Smooth muscle cell (in vitro differentiated cells): ENCODE measurements around the gene LGALS3BP. TPM values are rescaled to one million over a fixed set of nuclear protein-coding genes. Genes with fewer than 3 reads are reported as not detected.

Source experiments
- DNase-seq: peaks from one replicate; lab custom pipeline; 2025; ENCODE audit not compliant: unreplicated experiment; lab: John Stamatoyannopoulos, UW
- H2AFZ ChIP-seq: fragments of 200-600 bp; sonication (generic); 2 replicates; pipeline ENCODE4 v1.6.0; 2016; ENCODE audit warnings: antibody characterized with exemption, low read depth, mild to moderate bottlenecking
- H3F3A ChIP-seq: fragments of 200-600 bp; sonication (generic); 2 replicates; pipeline ENCODE4 v1.6.0; 2017; ENCODE audit warnings: antibody characterized with exemption, low read depth
- H3K27ac ChIP-seq: fragments of 200-600 bp; sonication (generic); 2 replicates; pipeline ENCODE4 v1.5.1; 2016; ENCODE audit warnings: low read depth, mild to moderate bottlenecking
- H3K27me3 ChIP-seq: fragments of 200-600 bp; sonication (generic); 2 replicates; pipeline ENCODE4 v1.6.1; 2016; ENCODE audit warnings: low read depth, mild to moderate bottlenecking
- H3K36me3 ChIP-seq: fragments of 200-600 bp; sonication (generic); 2 replicates; pipeline ENCODE4 v1.5.1; 2016; ENCODE audit warnings: low read depth
- H3K4me1 ChIP-seq: fragments of 200-600 bp; sonication (generic); 2 replicates; pipeline ENCODE4 v1.5.1; 2016; ENCODE audit warnings: low read depth
- H3K4me2 ChIP-seq: fragments of 200-600 bp; sonication (generic); 2 replicates; pipeline ENCODE4 v1.6.0; 2016; ENCODE audit warnings: mild to moderate bottlenecking
- H3K4me3 ChIP-seq: fragments of 200-600 bp; sonication (generic); 2 replicates; pipeline ENCODE4 v1.5.1; 2016; ENCODE audit warnings: mild to moderate bottlenecking
- H3K79me2 ChIP-seq: fragments of 200-600 bp; sonication (generic); 2 replicates; pipeline ENCODE4 v1.6.0; 2016; ENCODE audit warnings: low read depth, mild to moderate bottlenecking
- H3K9ac ChIP-seq: fragments of 200-600 bp; sonication (generic); 2 replicates; pipeline ENCODE4 v1.6.0; 2016; ENCODE audit warnings: low read depth
- H3K9me3 ChIP-seq: fragments of 200-600 bp; sonication (generic); replicated peaks from 2 replicates; pipeline ENCODE4 v1.5.1; 2016; ENCODE audit warnings: low read depth
- H4K20me1 ChIP-seq: fragments of 200-600 bp; sonication (generic); 2 replicates; pipeline ENCODE4 v1.6.0; 2016; ENCODE audit warnings: low read depth
- CTCF ChIP-seq: fragments of 200-600 bp; sonication (generic); IDR thresholded peaks from 2 replicates; pipeline ENCODE4 v1.5.1; 2017; ENCODE audit warnings: borderline replicate concordance, mild to moderate bottlenecking, antibody characterized with exemption; ENCODE audit not compliant: insufficient read depth, poor library complexity, severe bottlenecking
- WGBS: methylation state at CpG from one replicate; pipeline ENCODE4 v1.1.7; 2016; ENCODE audit warnings: low lambda C conversion rate; 5-methylcytosine and 5-hydroxymethylcytosine counted together
- polyA plus RNA-seq: library from polyadenylated mRNA; unstranded; fragments of >200 nt; fragmentation: Nextera tagmentation; extraction: Ambion mirVana; gene quantifications from 2 replicates; pipeline ENCODE4 v1.2.1, GENCODE V29; 2016
- total RNA-seq: library from RNA; depleted of rRNA; stranded (reverse); fragments of >200 nt; gene quantifications from 2 replicates; pipeline ENCODE4 v1.2.3, GENCODE V29; 2014

LGALS3BP gene
- total and polyA plus RNA-seq, 2 experiments from 2014 or later: 66.5 to 151 TPM

- Histone ChIP-seq H3K4me2 (no peak overlapping the region), H3K9ac (no peak overlapping the region), H3K27me3 (no peaks in the 10 kb centered on the region), H4K20me1 (peaks cover 58% of the 10 kb centered on the region), H2AFZ (no peak overlapping the region), H3K4me3 (no peak overlapping the region), H3K4me1 (peaks cover 5% of the 10 kb centered on the region), H3K27ac (no peak overlapping the region), H3K9me3 (no peaks in the 10 kb centered on the region), H3K79me2 (peaks cover 42% of the 10 kb centered on the region), H3F3A (no peaks in the 10 kb centered on the region), H3K36me3 (no peaks in the 10 kb centered on the region)
- no peak for DNase-seq
- no peak for TF ChIP-seq CTCF
- WGBS: 87% methylated on average over 19 of the region's 19 CpGs
Observed at GRCh38 chr17:79006794-79007503, 27.2 kb upstream of the LGALS3BP start.

- H3K4me3 ChIP-seq: no peak overlapping the region
- no peaks in the 10 kb centered on the region for H3F3A ChIP-seq
- H3K4me1 ChIP-seq: peaks cover 5% of the 10 kb centered on the region
- H2AFZ ChIP-seq: no peak overlapping the region
- peaks cover 47% of the 10 kb centered on the region for H3K79me2 ChIP-seq
- no peak overlapping the region for H3K27ac ChIP-seq
- 90% methylated on average over 8 of the region's 8 CpGs for WGBS
- H3K36me3 ChIP-seq: no peaks in the 10 kb centered on the region
- H4K20me1 ChIP-seq: peaks cover 67% of the 10 kb centered on the region
- DNase-seq: no peak
- no peak overlapping the region for H3K4me2 ChIP-seq
- no peaks in the 10 kb centered on the region for H3K27me3 ChIP-seq
- H3K9ac ChIP-seq: no peak overlapping the region
- TF ChIP-seq CTCF: no peak
- H3K9me3 ChIP-seq: no peaks in the 10 kb centered on the region
Observed at GRCh38 chr17:79006046-79006445, 26.3 kb upstream of the LGALS3BP start.

GRCh38 chr17:79005063-79005861 is 25.5 kb upstream of the LGALS3BP start:
- no peaks in the 10 kb centered on the region for H3K36me3 ChIP-seq
- no peak for TF ChIP-seq CTCF
- no peak overlapping the region for H3K27ac ChIP-seq
- WGBS: 76% methylated on average over 10 of the region's 12 CpGs
- no peak overlapping the region for H3K4me3 ChIP-seq
- peaks cover 47% of the 10 kb centered on the region for H3K79me2 ChIP-seq
- no peak overlapping the region for H3K4me2 ChIP-seq
- H3K4me1 ChIP-seq: peaks cover 5% of the 10 kb centered on the region
- H3K9ac ChIP-seq: no peak overlapping the region
- no peaks in the 10 kb centered on the region for H3F3A ChIP-seq
- no peaks in the 10 kb centered on the region for H3K9me3 ChIP-seq
- no peak overlapping the region for H2AFZ ChIP-seq
- peaks cover 74% of the 10 kb centered on the region for H4K20me1 ChIP-seq
- H3K27me3 ChIP-seq: no peaks in the 10 kb centered on the region
- DNase-seq: no peak
